Suprapubic skin (tissue), 4 donors: ENCODE data around the gene PDE9A. TPM values are rescaled to one million over a fixed set of nuclear protein-coding genes. Genes with fewer than 3 reads are reported as not detected.

Source experiments
- DNase-seq, 2 donors: peaks; one replicate each; pipeline ENCODE4 v3.0.0-alpha.2; 2019; ENCODE audit warnings: low spot score in 2 of 2
- H3K27ac ChIP-seq: fragments of 200-600 bp; sonication (generic); one replicate; pipeline ENCODE4 v1.5.1; 2019
- H3K27me3 ChIP-seq: fragments of 200-600 bp; sonication (generic); one replicate; pipeline ENCODE4 v1.5.1; 2019
- H3K36me3 ChIP-seq: fragments of 200-600 bp; sonication (generic); one replicate; pipeline ENCODE4 v1.5.1; 2019
- H3K4me1 ChIP-seq: fragments of 200-600 bp; sonication (generic); one replicate; pipeline ENCODE4 v1.5.1; 2019
- H3K4me3 ChIP-seq: fragments of 200-600 bp; sonication (generic); one replicate; pipeline ENCODE4 v1.5.1; 2019; ENCODE audit warnings: mild to moderate bottlenecking
- H3K9me3 ChIP-seq: fragments of 200-600 bp; sonication (generic); one replicate; pipeline ENCODE4 v1.5.1; 2019
- CTCF ChIP-seq, 2 donors: fragments of 200-600 bp in 1 of 2; fragments of 450-650 bp in 1 of 2; sonication (generic) in 1 of 2; IDR thresholded peaks; one replicate each; pipeline ENCODE4 v1.5.1; 2016 to 2019; ENCODE audit warnings: antibody characterized with exemption in 2 of 2, mild to moderate bottlenecking in 1 of 2, moderate library complexity in 1 of 2
- EP300 ChIP-seq: sonication (generic); formaldehyde crosslinking; IDR thresholded peaks from one replicate; pipeline ENCODE4 v1.6.1; 2017; ENCODE audit warnings: antibody characterized with exemption
- POLR2A ChIP-seq, 2 donors: fragments of 450-650 bp; IDR thresholded peaks; one replicate each; pipeline ENCODE4 v1.6.1; 2017; ENCODE audit warnings: antibody characterized with exemption in 2 of 2, mild to moderate bottlenecking in 2 of 2, moderate library complexity in 2 of 2
- POLR2AphosphoS5 ChIP-seq, 3 donors: sonication (generic); formaldehyde crosslinking; IDR thresholded peaks; one replicate each; pipeline ENCODE4 v1.6.1; 2017; ENCODE audit warnings: antibody characterized with exemption in 3 of 3
- WGBS: methylation state at CpG from one replicate; pipeline ENCODE4 v1.1.5; 2018; 5-methylcytosine and 5-hydroxymethylcytosine counted together
- total RNA-seq, 4 donors: library from RNA; depleted of rRNA; stranded (reverse); fragments of >200 nt; gene quantifications; one replicate each; pipeline ENCODE4 v1.1.0, GENCODE V29; 2016

The PDE9A gene
- total RNA-seq, 4 donors from 2014 or later: 4.5 to 12.0 (median 7.1) TPM

- Histone ChIP-seq H3K4me3 (no peak overlapping the region), H3K36me3 (no peaks in the 10 kb centered on the region), H3K4me1 (peaks cover 15% of the 10 kb centered on the region), H3K9me3 (no peaks in the 10 kb centered on the region), H3K27ac (no peak overlapping the region), H3K27me3 (peaks cover 8% of the 10 kb centered on the region)
- DNase-seq: no peak
- 83% methylated on average over 14 of the region's 21 CpGs for WGBS
- TF ChIP-seq EP300 (no peak), POLR2AphosphoS5 (IDR thresholded peaks at IDR 0.05) (no peak), POLR2A (IDR thresholded peaks at IDR 0.05) (no peak)
These were observed 8.9 kb upstream of the PDE9A start for GRCh38 chr21:42644223-42645208.

- no peaks in the 10 kb centered on the region for H3K36me3 ChIP-seq
- DNase-seq: no peak
- TF ChIP-seq EP300 (no peak), POLR2A (IDR thresholded peaks at IDR 0.05) (no peak), POLR2AphosphoS5 (IDR thresholded peaks at IDR 0.05) (no peak), CTCF (IDR thresholded peaks at IDR 0.05) (no peak)
- H3K4me3 ChIP-seq: no peak overlapping the region
- WGBS: 86% methylated on average over 19 of the region's 28 CpGs
- peaks cover 6% of the 10 kb centered on the region for H3K27me3 ChIP-seq
- H3K4me1 ChIP-seq: peaks cover 14% of the 10 kb centered on the region
- no peak overlapping the region for H3K27ac ChIP-seq
- no peaks in the 10 kb centered on the region for H3K9me3 ChIP-seq
These were observed 8.0 kb upstream of the PDE9A start for GRCh38 chr21:42645211-42646075.

- Histone ChIP-seq H3K36me3 (no peaks in the 10 kb centered on the region), H3K9me3 (no peaks in the 10 kb centered on the region), H3K27me3 (peaks cover 5% of the 10 kb centered on the region), H3K4me3 (no peak overlapping the region), H3K4me1 (peaks cover 6% of the 10 kb centered on the region), H3K27ac (no peak overlapping the region)
- 83% methylated on average over 14 of the region's 14 CpGs for WGBS
- TF ChIP-seq POLR2AphosphoS5 (IDR thresholded peaks at IDR 0.05) (no peak), EP300 (no peak), POLR2A (IDR thresholded peaks at IDR 0.05) (no peak), CTCF (IDR thresholded peaks at IDR 0.05) (no peak)
- peak in 1 of 2 donors; percentile 53 for DNase-seq
These were observed 7.2 kb upstream of the PDE9A start for GRCh38 chr21:42646076-42646825.

- Histone ChIP-seq H3K27ac (no peak overlapping the region), H3K9me3 (no peaks in the 10 kb centered on the region), H3K4me1 (no peaks in the 10 kb centered on the region), H3K36me3 (no peaks in the 10 kb centered on the region), H3K4me3 (no peak overlapping the region), H3K27me3 (peaks cover 2% of the 10 kb centered on the region)
- TF ChIP-seq CTCF (IDR thresholded peaks at IDR 0.05) (no peak), POLR2AphosphoS5 (IDR thresholded peaks at IDR 0.05) (no peak), EP300 (no peak), POLR2A (IDR thresholded peaks at IDR 0.05) (no peak)
- no peak for DNase-seq
- WGBS: 90% methylated on average over 14 of the region's 14 CpGs
These were observed 6.6 kb upstream of the PDE9A start for GRCh38 chr21:42646836-42647235.

- Histone ChIP-seq H3K9me3 (no peaks in the 10 kb centered on the region), H3K27me3 (peaks cover 3% of the 10 kb centered on the region), H3K4me3 (no peak overlapping the region), H3K4me1 (peaks cover 13% of the 10 kb centered on the region), H3K36me3 (no peaks in the 10 kb centered on the region), H3K27ac (no peak overlapping the region)
- 93% methylated on average over 8 of the region's 8 CpGs for WGBS
- DNase-seq: no peak
- TF ChIP-seq POLR2A (IDR thresholded peaks at IDR 0.05) (no peak), POLR2AphosphoS5 (IDR thresholded peaks at IDR 0.05) (no peak), EP300 (no peak), CTCF (IDR thresholded peaks at IDR 0.05) (no peak)
These were observed 4.8 kb upstream of the PDE9A start for GRCh38 chr21:42648606-42649005.
